NT2/D1 (cell line): ENCODE results near the gene XYLT1.

Source experiments
- YY1 ChIP-seq: IDR thresholded peaks from 2 replicates; pipeline ENCODE4 v1.6.1; 2011; ENCODE audit not compliant: insufficient read length, insufficient read depth
- ZNF274 ChIP-seq: IDR thresholded peaks from 2 replicates; pipeline ENCODE4 v1.6.1; 2011; ENCODE audit warnings: mild to moderate bottlenecking, low read depth, low read length

GRCh38 chr16:17499223-17499902, 28.6 kb upstream of the XYLT1 start:
- TF ChIP-seq ZNF274 (no peak), YY1 (no peak)
